A673 (cell line): ENCODE measurements around the gene SEC31A.

Experiments
- CTCF ChIP-seq: fragments of 300-800, 200-600 bp; sonication (generic); conservative IDR thresholded peaks from 2 replicates; pipeline ENCODE4 v1.5.1; 2017; ENCODE audit warnings: low read depth, mild to moderate bottlenecking, antibody characterized with exemption, low read length, moderate library complexity, mixed read lengths
- EZH2 ChIP-seq: fragments of 200-600 bp; sonication (generic); IDR thresholded peaks from 2 replicates; pipeline ENCODE4 v1.6.1; 2017; ENCODE audit warnings: borderline replicate concordance, low read depth, mild to moderate bottlenecking, mixed read lengths, antibody characterized with exemption, low read length; ENCODE audit not compliant: poor library complexity, severe bottlenecking

DNA sequence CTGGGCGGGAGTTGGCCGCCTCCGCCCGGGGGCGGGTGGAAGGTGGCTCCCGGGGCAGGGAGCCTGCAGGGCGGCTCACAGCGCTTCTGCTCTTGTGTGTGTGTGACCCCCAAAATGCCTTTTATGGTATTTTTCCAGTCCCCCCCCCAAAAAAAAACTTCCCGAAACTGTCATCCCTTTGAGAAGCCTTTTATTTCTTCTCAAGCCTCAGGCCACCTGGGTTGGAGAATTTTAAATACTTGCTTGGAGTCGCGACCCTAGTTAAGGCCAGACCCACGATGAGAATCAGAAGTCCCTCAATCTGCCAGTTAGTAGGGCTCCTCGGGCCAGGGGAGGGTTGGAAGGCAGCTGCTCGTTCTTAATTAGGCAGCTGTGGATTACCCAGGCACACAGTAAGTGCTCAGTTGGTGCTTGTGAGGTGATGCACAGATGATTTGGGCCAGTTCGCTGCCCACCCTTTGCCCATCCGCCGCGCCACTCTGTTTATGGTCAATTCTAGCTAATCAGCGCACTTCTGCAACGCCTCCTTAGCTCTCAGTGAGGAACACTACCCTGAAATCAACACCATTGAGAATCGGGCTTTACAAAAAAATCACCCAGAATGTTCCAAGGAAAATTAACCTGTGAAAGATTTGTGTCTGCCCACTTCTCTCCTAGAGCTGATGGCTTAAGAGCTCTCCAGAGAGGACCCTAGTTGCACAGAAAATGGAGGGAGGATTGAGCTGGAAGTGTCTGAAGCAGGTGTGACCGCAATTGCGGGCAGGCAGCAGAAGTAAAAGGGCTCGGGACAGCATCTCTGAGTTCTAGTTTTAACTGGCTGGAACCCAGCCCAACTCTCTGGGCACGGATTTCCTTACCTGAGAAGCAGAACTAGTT, 91.7 kb downstream of the SEC31A start:
- TF ChIP-seq CTCF = no peak
- no peak for TF ChIP-seq EZH2
